Measurements from ENCODE around the gene FUOM. TPM values are rescaled to one million over a fixed set of nuclear protein-coding genes. Genes with fewer than 3 reads are reported as not detected.

Gene FUOM, protein sequence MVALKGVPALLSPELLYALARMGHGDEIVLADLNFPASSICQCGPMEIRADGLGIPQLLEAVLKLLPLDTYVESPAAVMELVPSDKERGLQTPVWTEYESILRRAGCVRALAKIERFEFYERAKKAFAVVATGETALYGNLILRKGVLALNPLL
- total RNA-seq (1 to 10 TPM; 3.0 to 6.7 (median 4.5) TPM), polyA plus RNA-seq (1 to 10 TPM; 5.4 to 9.1 (median 8.6) TPM)
- long read RNA-seq, donor 1 = 0 reads
- long read RNA-seq, donor 2, partial matches to known transcripts = 2 of 4 reads
- long read RNA-seq, donor 2, other reads (novel, unspliced or antisense) = 1 of 4 reads

DNA sequence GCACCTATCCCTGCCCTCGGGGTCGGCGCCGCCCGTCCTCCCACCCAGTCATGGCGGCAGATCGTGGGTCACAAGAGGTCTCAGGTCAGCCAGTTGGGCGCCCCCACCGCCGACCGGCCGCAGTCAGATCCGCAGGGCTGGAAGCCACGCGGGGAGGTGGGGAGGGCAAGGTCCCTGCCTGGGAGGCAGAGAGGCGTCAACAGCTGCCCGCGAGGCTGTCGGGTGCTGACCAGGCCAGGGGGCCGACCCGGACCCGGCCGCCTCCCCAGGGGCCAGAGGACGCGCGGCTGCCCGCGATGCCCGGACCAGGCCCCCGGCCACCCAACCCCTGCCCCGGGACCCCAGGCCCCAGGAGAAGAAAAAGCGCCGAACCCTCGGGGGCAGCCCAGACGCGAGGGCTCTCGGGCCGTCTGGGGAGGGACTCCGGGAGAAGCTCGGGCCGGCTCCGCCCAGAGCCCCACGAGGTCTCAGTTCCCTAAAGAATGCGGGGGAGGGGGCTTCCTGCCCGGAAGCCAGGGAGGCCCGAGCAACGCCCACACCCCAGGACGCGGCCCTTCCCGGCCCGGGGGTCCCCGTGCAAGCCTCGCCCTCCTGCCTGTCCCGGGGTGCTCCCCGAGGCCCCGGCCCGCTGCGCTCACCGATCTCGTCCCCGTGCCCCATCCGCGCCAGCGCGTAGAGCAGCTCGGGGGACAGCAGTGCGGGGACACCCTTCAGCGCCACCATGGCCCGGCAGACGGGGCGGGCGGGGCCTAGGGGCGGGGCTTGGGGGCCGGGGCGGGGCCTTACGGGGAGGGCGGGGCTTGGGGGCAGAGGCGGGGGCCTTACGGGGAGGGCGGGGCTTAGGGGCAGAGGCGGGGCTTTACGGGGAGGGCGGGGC, at the start of gene FUOM:
TSS of gene FUOM (minus strand) at position 735 of the 877 bp plus-strand sequence. CDS start at position 723, 12 bp downstream.
- H3K27ac ChIP-seq = peak within 1 kb of the TSS; percentile 53
- peak within 1 kb of the TSS; percentile 79 for H3K4me3 ChIP-seq
- ATAC-seq = peak; percentile 78 to 90 (median 84)
- intact Hi-C loops (cut with DNase I) = no loop called here
- TF ChIP-seq, protein P1, sequence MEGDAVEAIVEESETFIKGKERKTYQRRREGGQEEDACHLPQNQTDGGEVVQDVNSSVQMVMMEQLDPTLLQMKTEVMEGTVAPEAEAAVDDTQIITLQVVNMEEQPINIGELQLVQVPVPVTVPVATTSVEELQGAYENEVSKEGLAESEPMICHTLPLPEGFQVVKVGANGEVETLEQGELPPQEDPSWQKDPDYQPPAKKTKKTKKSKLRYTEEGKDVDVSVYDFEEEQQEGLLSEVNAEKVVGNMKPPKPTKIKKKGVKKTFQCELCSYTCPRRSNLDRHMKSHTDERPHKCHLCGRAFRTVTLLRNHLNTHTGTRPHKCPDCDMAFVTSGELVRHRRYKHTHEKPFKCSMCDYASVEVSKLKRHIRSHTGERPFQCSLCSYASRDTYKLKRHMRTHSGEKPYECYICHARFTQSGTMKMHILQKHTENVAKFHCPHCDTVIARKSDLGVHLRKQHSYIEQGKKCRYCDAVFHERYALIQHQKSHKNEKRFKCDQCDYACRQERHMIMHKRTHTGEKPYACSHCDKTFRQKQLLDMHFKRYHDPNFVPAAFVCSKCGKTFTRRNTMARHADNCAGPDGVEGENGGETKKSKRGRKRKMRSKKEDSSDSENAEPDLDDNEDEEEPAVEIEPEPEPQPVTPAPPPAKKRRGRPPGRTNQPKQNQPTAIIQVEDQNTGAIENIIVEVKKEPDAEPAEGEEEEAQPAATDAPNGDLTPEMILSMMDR (IDR thresholded peaks at IDR 0.05) = no peak
- H3K36me3 ChIP-seq (ENCODE audit: insufficient read depth in 1 of 2, low read depth in 1 of 2) = peaks cover 2 to 11% of the 10 kb centered on the region in 2 donors
- peak; percentile 68 to 82 for DNase-seq
- 1 to 3% (median 2%) methylated on average over 32 to 83 of the region's 83 CpGs for WGBS, 3 donors
- H3K27me3 ChIP-seq (ENCODE audit: insufficient read depth in 3 of 3, low read length in 2 of 3) = peaks cover 0 to 8% (median 0%) of the 10 kb centered on the region in 3 donors
- no peaks in the 10 kb centered on the region for H3K9me3 ChIP-seq
- H3K4me1 ChIP-seq = peaks cover 4% of the 10 kb centered on the region

DNA sequence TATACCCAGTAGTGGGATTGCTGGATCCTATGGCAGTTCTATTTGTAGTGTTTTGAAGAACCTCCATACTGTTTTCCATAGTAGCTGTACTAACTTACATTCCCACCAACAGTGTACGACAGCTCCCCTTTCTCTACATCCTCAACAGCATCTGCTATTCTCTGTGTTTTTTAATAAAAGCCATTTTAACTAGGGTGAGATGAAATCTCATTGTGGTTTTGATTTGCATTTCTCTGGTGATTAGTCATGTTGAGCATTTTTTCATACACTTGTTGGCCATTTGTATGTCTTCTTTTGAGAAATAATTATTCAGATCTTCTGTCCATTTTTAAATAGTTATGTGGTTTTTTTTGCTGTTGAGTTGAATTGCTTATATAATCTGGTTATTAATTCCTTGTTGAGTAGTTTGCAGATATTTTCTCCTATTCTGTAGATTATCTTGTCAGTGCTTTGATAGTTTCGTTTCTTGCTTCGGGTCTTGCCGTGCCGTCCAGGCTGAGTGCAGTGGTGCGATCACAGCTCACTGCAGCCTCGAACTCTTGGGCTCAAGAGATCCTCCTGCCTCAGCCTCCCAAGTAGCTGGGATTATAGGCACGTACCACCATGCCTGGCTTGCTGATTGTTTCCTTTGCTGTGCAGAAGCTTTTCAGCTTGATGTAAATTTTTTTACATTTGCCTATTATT, 48.2 kb upstream of the FUOM start:
- TF ChIP-seq, protein P1 (IDR thresholded peaks at IDR 0.05) = no peak
- no peaks in the 10 kb centered on the region for H3K27me3 ChIP-seq (ENCODE audit: insufficient read depth in 3 of 3, low read length in 2 of 3)
- H3K27ac ChIP-seq = no peak overlapping the region
- intact Hi-C loops (cut with DNase I) = no loop called here
- no peak overlapping the region for H3K4me3 ChIP-seq
- no peak for ATAC-seq
- peaks cover 11 to 97% of the 10 kb centered on the region in 2 donors for H3K36me3 ChIP-seq (ENCODE audit: insufficient read depth in 1 of 2, low read depth in 1 of 2)
- no peaks in the 10 kb centered on the region for H3K4me1 ChIP-seq
- 90 to 96% (median 95%) methylated on average over 8 of the region's 8 CpGs for WGBS, 3 donors
- DNase-seq = no peak
- H3K9me3 ChIP-seq = peaks cover 2% of the 10 kb centered on the region

DNA sequence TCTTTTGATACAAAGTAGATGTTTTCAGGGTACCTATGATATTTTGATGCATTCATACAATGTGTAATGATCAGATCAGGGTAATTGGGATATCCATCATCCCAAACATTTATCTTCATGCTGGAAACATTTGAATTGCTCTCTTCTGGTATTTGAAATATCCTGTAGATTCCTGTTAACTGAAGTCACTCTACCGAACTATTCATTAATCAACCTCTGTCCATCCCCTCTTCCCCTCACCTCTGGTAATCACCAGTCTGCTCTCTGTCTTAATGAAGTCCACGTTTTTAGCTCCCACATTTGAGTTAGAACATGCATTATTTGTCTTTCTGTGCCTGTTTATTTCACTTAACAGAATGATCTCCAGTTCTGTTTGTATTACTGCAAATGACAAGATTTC, 47.5 kb upstream of the FUOM start:
- 66 to 73% (median 67%) methylated on average over 2 of the region's 2 CpGs for WGBS, 3 donors
- TF ChIP-seq, protein P1 (IDR thresholded peaks at IDR 0.05) = no peak
- ATAC-seq = no peak
- H3K4me1 ChIP-seq = no peaks in the 10 kb centered on the region
- no peaks in the 10 kb centered on the region for H3K9me3 ChIP-seq
- no peaks in the 10 kb centered on the region for H3K27me3 ChIP-seq (ENCODE audit: insufficient read depth in 3 of 3, low read length in 2 of 3)
- intact Hi-C loops (cut with DNase I) = no loop called here
- H3K4me3 ChIP-seq = no peak overlapping the region
- H3K27ac ChIP-seq = no peak overlapping the region
- H3K36me3 ChIP-seq (ENCODE audit: insufficient read depth in 1 of 2, low read depth in 1 of 2) = peaks cover 11 to 97% of the 10 kb centered on the region in 2 donors
- no peak for DNase-seq

DNA sequence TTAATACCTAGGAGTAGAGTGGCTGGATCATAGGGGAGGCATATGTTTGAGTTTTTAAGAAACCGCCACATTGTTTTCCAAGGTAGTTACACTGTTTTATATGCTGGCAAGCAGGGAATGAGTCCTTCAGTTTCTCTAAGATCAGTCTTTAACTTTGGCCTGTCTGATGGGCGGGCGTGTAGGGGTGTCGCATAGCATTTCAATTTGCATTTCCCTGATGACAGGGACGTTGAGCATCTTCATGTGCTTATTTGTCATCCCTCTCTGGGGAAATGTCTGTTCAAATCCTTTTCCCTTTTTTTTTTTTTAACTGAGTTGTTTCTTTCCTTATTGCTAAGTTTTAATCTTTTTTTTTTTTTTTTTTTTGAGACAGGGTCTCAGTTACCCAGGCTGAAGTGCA, 46.0 kb upstream of the FUOM start:
- WGBS, 3 donors = 88 to 91% (median 90%) methylated on average over 5 of the region's 5 CpGs
- ATAC-seq = no peak
- intact Hi-C loops (cut with DNase I) = no loop called here
- no peak overlapping the region for H3K27ac ChIP-seq
- TF ChIP-seq, protein P1 (IDR thresholded peaks at IDR 0.05) = no peak
- H3K4me3 ChIP-seq = no peak overlapping the region
- DNase-seq = no peak
- peaks cover 17 to 97% of the 10 kb centered on the region in 2 donors for H3K36me3 ChIP-seq (ENCODE audit: insufficient read depth in 1 of 2, low read depth in 1 of 2)
- no peaks in the 10 kb centered on the region for H3K4me1 ChIP-seq
- no peaks in the 10 kb centered on the region for H3K9me3 ChIP-seq
- no peaks in the 10 kb centered on the region for H3K27me3 ChIP-seq (ENCODE audit: insufficient read depth in 3 of 3, low read length in 2 of 3)
